Measurements from ENCODE around the gene MCF2L2.

GRCh38 chr3:183444748-183445147 lies 16.3 kb upstream of the MCF2L2 start:
- no peak for TF ChIP-seq POLR2A (IDR thresholded peaks at IDR 0.05)
- no peak for TF ChIP-seq CTCF (IDR thresholded peaks at IDR 0.05)
